Smooth muscle cell (in vitro differentiated cells): ENCODE measurements around the gene SLCO2A1. TPM values are rescaled to one million over a fixed set of nuclear protein-coding genes. Genes with fewer than 3 reads are reported as not detected.

ENCODE experiments used
- DNase-seq: peaks from one replicate; lab custom pipeline; 2025; ENCODE audit not compliant: unreplicated experiment; lab: John Stamatoyannopoulos, UW
- H2AFZ ChIP-seq: fragments of 200-600 bp; sonication (generic); 2 replicates; pipeline ENCODE4 v1.6.0; 2016; ENCODE audit warnings: antibody characterized with exemption, low read depth, mild to moderate bottlenecking
- H3F3A ChIP-seq: fragments of 200-600 bp; sonication (generic); 2 replicates; pipeline ENCODE4 v1.6.0; 2017; ENCODE audit warnings: antibody characterized with exemption, low read depth
- H3K27ac ChIP-seq: fragments of 200-600 bp; sonication (generic); 2 replicates; pipeline ENCODE4 v1.5.1; 2016; ENCODE audit warnings: low read depth, mild to moderate bottlenecking
- H3K27me3 ChIP-seq: fragments of 200-600 bp; sonication (generic); 2 replicates; pipeline ENCODE4 v1.6.1; 2016; ENCODE audit warnings: low read depth, mild to moderate bottlenecking
- H3K36me3 ChIP-seq: fragments of 200-600 bp; sonication (generic); 2 replicates; pipeline ENCODE4 v1.5.1; 2016; ENCODE audit warnings: low read depth
- H3K4me1 ChIP-seq: fragments of 200-600 bp; sonication (generic); 2 replicates; pipeline ENCODE4 v1.5.1; 2016; ENCODE audit warnings: low read depth
- H3K4me2 ChIP-seq: fragments of 200-600 bp; sonication (generic); 2 replicates; pipeline ENCODE4 v1.6.0; 2016; ENCODE audit warnings: mild to moderate bottlenecking
- H3K4me3 ChIP-seq: fragments of 200-600 bp; sonication (generic); 2 replicates; pipeline ENCODE4 v1.5.1; 2016; ENCODE audit warnings: mild to moderate bottlenecking
- H3K79me2 ChIP-seq: fragments of 200-600 bp; sonication (generic); 2 replicates; pipeline ENCODE4 v1.6.0; 2016; ENCODE audit warnings: low read depth, mild to moderate bottlenecking
- H3K9ac ChIP-seq: fragments of 200-600 bp; sonication (generic); 2 replicates; pipeline ENCODE4 v1.6.0; 2016; ENCODE audit warnings: low read depth
- H3K9me3 ChIP-seq: fragments of 200-600 bp; sonication (generic); replicated peaks from 2 replicates; pipeline ENCODE4 v1.5.1; 2016; ENCODE audit warnings: low read depth
- H4K20me1 ChIP-seq: fragments of 200-600 bp; sonication (generic); 2 replicates; pipeline ENCODE4 v1.6.0; 2016; ENCODE audit warnings: low read depth
- CTCF ChIP-seq: fragments of 200-600 bp; sonication (generic); IDR thresholded peaks from 2 replicates; pipeline ENCODE4 v1.5.1; 2017; ENCODE audit warnings: borderline replicate concordance, mild to moderate bottlenecking, antibody characterized with exemption; ENCODE audit not compliant: insufficient read depth, poor library complexity, severe bottlenecking
- WGBS: methylation state at CpG from one replicate; pipeline ENCODE4 v1.1.7; 2016; ENCODE audit warnings: low lambda C conversion rate; 5-methylcytosine and 5-hydroxymethylcytosine counted together
- polyA plus RNA-seq: library from polyadenylated mRNA; unstranded; fragments of >200 nt; fragmentation: Nextera tagmentation; extraction: Ambion mirVana; gene quantifications from 2 replicates; pipeline ENCODE4 v1.2.1, GENCODE V29; 2016
- total RNA-seq: library from RNA; depleted of rRNA; stranded (reverse); fragments of >200 nt; gene quantifications from 2 replicates; pipeline ENCODE4 v1.2.3, GENCODE V29; 2014

The SLCO2A1 gene
- total and polyA plus RNA-seq, 2 experiments from 2014 or later = 7.7 to 14.2 TPM

GRCh38 chr3:133948131-133948810 is 81.5 kb downstream of the SLCO2A1 start:
- Histone ChIP-seq H3K27me3 (no peaks in the 10 kb centered on the region), H3K4me3 (no peak overlapping the region), H3K4me1 (no peaks in the 10 kb centered on the region), H3K36me3 (no peaks in the 10 kb centered on the region), H3K4me2 (no peak overlapping the region), H2AFZ (no peak overlapping the region), H3F3A (peaks cover 3% of the 10 kb centered on the region), H3K9ac (no peak overlapping the region), H3K9me3 (no peaks in the 10 kb centered on the region), H3K79me2 (no peaks in the 10 kb centered on the region), H3K27ac (no peak overlapping the region), H4K20me1 (no peaks in the 10 kb centered on the region)
- DNase-seq = no peak
- TF ChIP-seq CTCF = no peak
- WGBS = 97% methylated on average over 9 of the region's 9 CpGs

GRCh38 chr3:133945381-133946095 is 84.2 kb downstream of the SLCO2A1 start:
- H3K4me3 ChIP-seq = no peak overlapping the region
- no peak for TF ChIP-seq CTCF
- no peaks in the 10 kb centered on the region for H3K9me3 ChIP-seq
- no peaks in the 10 kb centered on the region for H3K36me3 ChIP-seq
- H3K9ac ChIP-seq = no peak overlapping the region
- WGBS = 88% methylated on average over 12 of the region's 12 CpGs
- no peaks in the 10 kb centered on the region for H3K4me1 ChIP-seq
- H3K79me2 ChIP-seq = no peaks in the 10 kb centered on the region
- DNase-seq = no peak
- no peak overlapping the region for H3K27ac ChIP-seq
- no peaks in the 10 kb centered on the region for H3K27me3 ChIP-seq
- no peak overlapping the region for H2AFZ ChIP-seq
- peaks cover 3% of the 10 kb centered on the region for H3F3A ChIP-seq
- H3K4me2 ChIP-seq = no peak overlapping the region
- no peaks in the 10 kb centered on the region for H4K20me1 ChIP-seq

- no peak for TF ChIP-seq CTCF
- Histone ChIP-seq H3K4me3 (no peak overlapping the region), H3K4me2 (peak overlapping the region; percentile 4), H3F3A (peaks cover 3% of the 10 kb centered on the region), H3K79me2 (no peaks in the 10 kb centered on the region), H3K9me3 (no peaks in the 10 kb centered on the region), H2AFZ (no peak overlapping the region), H4K20me1 (no peaks in the 10 kb centered on the region), H3K36me3 (no peaks in the 10 kb centered on the region), H3K27me3 (no peaks in the 10 kb centered on the region), H3K27ac (no peak overlapping the region), H3K4me1 (no peaks in the 10 kb centered on the region), H3K9ac (no peak overlapping the region)
- no peak for DNase-seq
- 93% methylated on average over 13 of the region's 13 CpGs for WGBS
These were observed 84.9 kb downstream of the SLCO2A1 start for GRCh38 chr3:133944641-133945380.
